ENCODE data around the gene FARP1.
"Not testable (repeated sequence)": the region's sequence is repeated elsewhere in the genome, so short reads cannot be mapped to it uniquely, and the experiment has no call there.

Gene FARP1

GRCh38 chr13:98267080-98267912, 124.4 kb downstream of the FARP1 start:
- DNase-seq, result no peak

- no peak for DNase-seq
These were observed 126.5 kb downstream of the FARP1 start for GRCh38 chr13:98269386-98269785.

GRCh38 chr13:98270819-98271218, 127.9 kb downstream of the FARP1 start:
- DNase-seq, result no peak

GRCh38 chr13:98271646-98272045, 128.8 kb downstream of the FARP1 start:
- DNase-seq, result not testable (repeated sequence)

GRCh38 chr13:98272549-98272948, 129.7 kb downstream of the FARP1 start:
- no peak for DNase-seq

- DNase-seq, result no peak
These were observed 130.4 kb downstream of the FARP1 start for GRCh38 chr13:98273067-98273823.

- DNase-seq, result no peak
These were observed 131.2 kb downstream of the FARP1 start for GRCh38 chr13:98273824-98274742.

GRCh38 chr13:98274921-98275487, 132.1 kb downstream of the FARP1 start:
- DNase-seq, result no peak

GRCh38 chr13:98275681-98276171, 132.8 kb downstream of the FARP1 start:
- DNase-seq, result no peak

GRCh38 chr13:98276486-98276885, 133.6 kb downstream of the FARP1 start:
- DNase-seq, result no peak

GRCh38 chr13:98278068-98278724, 135.3 kb downstream of the FARP1 start:
- no peak for DNase-seq

- peak; percentile 27 for DNase-seq
These were observed 136.7 kb downstream of the FARP1 start for GRCh38 chr13:98279473-98280175.

GRCh38 chr13:98280176-98280510, 137.2 kb downstream of the FARP1 start:
- DNase-seq, result no peak

GRCh38 chr13:98284679-98285078, 141.8 kb downstream of the FARP1 start:
- DNase-seq, result no peak

- DNase-seq, result no peak
These were observed 142.4 kb downstream of the FARP1 start for GRCh38 chr13:98285317-98285716.

GRCh38 chr13:98285852-98286594, 143.1 kb downstream of the FARP1 start:
- DNase-seq, result no peak

GRCh38 chr13:98286799-98287198, 143.9 kb downstream of the FARP1 start:
- no peak for DNase-seq

- no peak for DNase-seq
These were observed 145.3 kb downstream of the FARP1 start for GRCh38 chr13:98288211-98288610.

GRCh38 chr13:98289339-98289945, 146.5 kb downstream of the FARP1 start:
- DNase-seq, result no peak

GRCh38 chr13:98290261-98290660, 147.4 kb downstream of the FARP1 start:
- no peak for DNase-seq
